GM21390 (cell line): ENCODE measurements around the gene ZNF148.

Source experiments
- ATAC-seq: cut with Tn5 transposase; IDR thresholded peaks from one replicate; pipeline ENCODE4 v1.9.1; 2021; ENCODE audit not compliant: unreplicated experiment

The ZNF148 gene

DNA sequence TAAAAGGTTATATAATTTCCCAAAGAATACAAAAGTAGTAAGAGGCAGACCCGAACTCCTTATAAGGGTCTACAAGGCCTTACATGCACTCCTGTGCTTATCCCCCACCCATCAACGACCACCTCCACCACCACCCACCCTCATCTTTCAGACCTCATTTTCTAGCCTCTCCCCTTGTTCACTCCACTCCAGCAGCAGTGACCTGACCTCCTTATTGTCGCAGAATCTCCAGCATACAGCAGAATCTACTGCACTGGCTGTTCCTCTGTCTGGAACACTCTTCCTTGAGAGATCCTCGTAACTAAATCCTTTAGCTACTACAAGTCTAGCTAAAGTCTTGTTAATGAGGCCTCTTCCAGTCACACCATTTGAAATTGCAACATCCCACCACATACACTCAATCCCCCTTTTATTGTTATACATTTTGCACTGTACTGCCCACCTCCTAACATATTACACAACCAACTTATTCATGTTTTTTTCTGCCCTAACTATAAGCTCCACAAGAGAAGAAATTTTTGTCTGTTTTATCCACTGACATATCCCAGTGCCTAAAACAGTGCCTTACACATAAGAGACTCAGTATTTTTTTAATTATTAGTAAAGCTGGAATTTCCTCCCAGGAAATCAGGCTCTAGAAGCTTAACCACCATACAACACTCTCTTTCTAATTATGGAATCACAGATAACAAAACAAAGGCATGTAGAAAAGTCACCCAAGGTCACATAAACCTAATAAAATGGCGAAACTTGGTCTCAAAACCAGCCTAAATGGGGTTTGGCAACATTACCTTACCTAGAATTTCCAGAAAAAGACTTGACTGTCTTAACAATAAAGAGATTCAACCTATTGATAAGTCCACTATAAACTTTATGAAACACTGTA lies 40.2 kb downstream of the ZNF148 start:
- ATAC-seq, result no peak

- no peak for ATAC-seq
Measured at GRCh38 chr3:125332504-125332903, 42.6 kb downstream of the ZNF148 start.

- ATAC-seq, result no peak
Measured at GRCh38 chr3:125331243-125331642, 43.9 kb downstream of the ZNF148 start.

GRCh38 chr3:125326957-125327356 lies 48.2 kb downstream of the ZNF148 start:
- ATAC-seq, result no peak

GRCh38 chr3:125325746-125326145 lies 49.4 kb downstream of the ZNF148 start:
- no peak for ATAC-seq

DNA sequence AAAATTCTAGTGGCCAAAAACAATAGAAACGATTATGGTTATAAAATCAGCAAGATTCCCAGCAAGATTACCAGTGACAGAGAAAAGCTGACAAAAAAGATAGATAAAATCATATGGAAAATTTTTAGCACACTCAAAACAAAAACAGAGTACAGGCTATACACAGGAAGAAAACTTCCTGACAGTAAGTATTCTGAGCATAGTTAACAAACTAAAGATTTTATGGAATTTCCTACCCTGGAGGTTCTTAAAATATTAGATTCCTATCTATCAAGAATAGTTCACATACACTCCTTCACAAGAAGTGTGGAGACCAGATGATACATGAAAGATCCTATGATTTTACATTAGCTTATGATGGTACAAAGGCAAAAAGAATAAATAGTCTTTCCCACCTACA lies 50.8 kb downstream of the ZNF148 start:
- ATAC-seq, result no peak

- ATAC-seq, result no peak
Measured at GRCh38 chr3:125322917-125323316, 52.2 kb downstream of the ZNF148 start.

- ATAC-seq, result no peak
Measured at GRCh38 chr3:125322166-125322565, 53.0 kb downstream of the ZNF148 start.

DNA sequence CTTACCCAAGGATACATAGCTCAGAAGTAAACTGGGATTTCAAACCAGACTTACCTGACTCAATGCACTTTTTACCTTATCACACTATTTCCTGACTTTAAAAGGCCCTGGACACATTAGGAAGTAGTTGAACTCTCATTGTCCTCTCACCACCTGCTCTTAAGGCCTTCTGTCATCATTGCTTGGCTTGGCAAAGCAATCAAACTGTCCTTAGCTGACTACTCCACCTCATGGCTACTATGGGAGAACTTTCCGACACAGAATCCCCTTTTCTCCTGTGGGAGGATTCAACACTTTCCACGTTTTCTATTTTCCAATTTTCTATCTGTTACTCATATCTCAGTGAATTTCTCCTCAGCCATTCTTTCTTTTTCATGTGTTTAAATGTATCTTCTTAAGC lies 55.4 kb downstream of the ZNF148 start:
- ATAC-seq, result no peak

DNA sequence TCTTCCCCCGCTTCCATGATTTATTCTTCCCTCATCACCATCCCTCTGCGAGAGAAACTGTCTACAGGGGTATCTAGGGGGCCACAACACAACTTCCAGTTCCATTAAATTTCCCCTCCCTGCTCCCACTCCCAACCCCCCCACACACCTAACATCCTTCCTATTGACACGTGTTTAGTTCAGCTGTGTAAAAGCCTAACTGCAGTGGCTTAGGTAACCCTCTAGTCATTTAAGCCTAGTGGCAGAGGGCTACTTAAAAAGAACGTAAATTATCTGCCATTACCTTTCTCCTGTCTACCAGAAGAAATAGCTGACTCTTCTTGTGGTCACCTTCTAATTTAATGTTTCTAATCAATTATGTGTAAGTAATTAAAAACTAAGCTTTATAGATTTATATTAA lies 56.3 kb downstream of the ZNF148 start:
- ATAC-seq, result no peak

- ATAC-seq, result no peak
Measured at GRCh38 chr3:125318167-125318865, 56.8 kb downstream of the ZNF148 start.

GRCh38 chr3:125317761-125318160 lies 57.4 kb downstream of the ZNF148 start:
- no peak for ATAC-seq

- ATAC-seq, result no peak
Measured at GRCh38 chr3:125316949-125317348, 58.2 kb downstream of the ZNF148 start.

DNA sequence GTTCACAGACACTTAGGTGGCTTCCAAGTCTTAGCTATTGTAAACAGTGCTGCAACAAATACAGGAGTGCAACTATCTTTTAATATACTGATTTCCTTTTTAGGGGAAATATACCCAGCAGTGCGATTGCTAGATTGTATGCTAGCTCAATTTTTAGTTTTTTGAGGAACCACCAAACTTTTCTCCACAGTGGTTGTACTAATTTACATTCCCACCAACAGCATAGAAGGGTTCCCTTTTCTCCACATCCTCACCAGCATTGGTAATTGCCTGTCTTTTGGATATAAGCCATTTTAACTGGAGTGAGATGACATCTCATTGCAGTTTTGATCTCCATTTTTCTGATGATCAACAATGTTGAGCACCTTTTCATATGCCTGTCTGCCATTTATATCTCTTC lies 58.9 kb downstream of the ZNF148 start:
- ATAC-seq, result no peak

DNA sequence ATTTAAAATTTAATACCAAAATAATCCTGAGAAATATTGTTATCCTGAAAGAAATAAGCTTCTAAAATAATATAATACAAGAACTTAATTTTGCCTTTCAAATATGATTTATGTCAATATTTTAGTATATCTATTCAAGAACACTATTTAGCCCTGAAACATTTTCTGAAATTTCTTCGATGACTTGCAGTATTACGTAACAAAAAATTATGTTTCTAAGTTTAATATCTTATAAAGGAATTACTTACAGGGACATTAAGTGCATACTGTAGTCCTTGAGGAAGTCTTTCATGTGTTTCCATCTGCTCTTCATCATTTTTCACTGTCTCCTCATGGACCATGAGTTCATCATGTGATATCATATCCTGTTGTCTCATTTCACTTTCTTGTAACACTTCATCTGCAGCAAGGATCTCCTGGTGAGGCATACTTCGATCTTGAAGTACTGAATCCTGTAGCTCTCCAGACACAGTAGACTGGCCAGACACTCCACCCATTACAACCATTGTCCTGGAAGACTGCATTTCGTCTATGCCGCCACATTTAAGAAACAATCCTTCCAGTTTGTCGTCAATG lies 62.0 kb downstream of the ZNF148 start:
- no peak for ATAC-seq

DNA sequence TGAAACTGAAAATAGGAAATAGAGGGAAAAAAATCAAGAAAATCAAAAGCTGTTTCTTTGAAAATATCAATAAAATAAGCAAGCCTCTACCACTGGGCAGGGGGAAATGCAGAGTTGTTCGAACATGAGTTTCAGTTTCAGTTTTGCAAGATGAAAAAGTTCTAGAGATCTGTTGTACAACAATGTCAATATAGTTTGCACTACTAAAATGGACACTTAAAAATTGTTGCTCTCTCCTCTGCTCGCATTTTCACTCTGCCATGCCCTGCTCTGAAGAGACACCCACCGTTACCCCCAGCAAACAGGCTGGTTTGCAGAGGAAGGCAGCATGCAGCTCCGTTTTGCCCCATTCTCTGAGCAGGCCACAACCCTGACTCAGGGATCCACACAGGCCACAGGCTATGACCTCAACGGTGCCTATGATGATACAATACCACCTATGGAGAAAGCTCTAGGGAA lies 64.5 kb downstream of the ZNF148 start:
- no peak for ATAC-seq

DNA sequence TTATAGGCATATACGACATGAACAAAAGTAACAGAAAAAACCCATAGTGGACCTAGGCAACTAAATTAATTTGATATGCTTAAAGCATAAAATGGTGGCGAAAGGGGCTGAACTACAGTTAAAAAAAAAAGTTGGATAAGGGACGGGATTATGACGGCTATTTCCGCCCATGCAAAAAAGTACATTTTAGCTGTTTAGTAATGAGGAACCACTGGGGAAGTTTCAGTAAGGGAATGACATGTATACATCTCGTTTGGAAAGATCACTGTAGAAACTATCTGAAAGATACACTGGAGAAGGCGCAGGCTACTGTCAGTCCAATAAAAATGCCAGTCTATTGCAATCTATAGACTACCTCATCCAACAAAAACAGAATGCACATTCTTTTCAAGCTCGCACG lies 65.6 kb downstream of the ZNF148 start:
- no peak for ATAC-seq

DNA sequence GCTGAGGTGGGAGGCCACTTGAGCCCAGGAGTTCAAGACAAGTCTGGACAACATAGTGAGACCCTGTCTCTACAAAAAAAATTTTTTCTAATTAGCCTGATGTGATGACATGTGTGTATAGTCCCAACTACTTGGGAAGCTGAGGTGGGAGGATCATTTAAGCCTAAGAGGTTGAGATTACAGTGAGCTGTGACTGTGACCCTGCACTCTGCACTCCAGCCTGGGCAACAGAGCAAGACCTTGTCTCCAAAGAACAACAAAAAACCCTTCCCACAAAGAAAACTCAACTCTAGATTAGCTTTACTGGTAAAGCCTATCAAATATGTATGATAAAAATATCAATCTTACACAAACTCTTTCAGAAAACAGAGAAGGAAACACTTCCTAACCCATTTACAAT lies 68.5 kb downstream of the ZNF148 start:
- ATAC-seq, result no peak

DNA sequence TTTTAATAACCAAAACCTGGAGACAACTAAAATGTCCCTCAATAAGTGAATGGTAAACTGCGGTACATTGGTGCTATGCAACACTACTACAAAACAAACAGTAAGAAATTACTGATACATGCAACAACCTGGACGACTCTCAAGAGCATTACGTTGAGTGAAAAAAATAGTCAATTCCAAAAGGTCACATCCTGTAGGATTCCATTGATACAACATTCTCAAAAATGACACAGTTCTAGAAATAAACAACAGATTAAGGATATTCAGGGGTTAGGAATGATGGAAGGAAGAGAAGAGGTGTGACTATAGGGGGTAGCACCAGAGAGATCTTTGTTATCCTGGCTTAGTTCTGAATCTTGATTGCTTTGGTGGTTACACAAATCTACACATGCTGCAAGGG lies 72.2 kb downstream of the ZNF148 start:
- no peak for ATAC-seq

DNA sequence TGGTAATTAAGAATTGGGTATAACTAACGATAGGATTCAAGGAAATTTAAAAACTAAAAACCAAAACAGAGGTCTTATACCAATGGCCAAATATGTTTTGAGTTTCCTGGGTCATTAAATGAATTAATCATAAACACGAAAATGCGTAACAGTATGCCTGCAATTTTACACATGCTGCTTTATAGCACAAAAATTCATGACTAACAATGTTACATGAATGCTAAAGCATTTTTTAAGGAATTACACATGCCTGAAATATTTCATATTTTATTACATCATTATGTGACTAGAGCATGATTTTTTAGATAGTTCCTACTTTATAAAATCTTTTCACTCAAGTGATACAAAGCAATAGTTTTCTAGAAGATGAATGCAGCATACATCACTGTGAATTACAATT lies 74.7 kb downstream of the ZNF148 start:
- ATAC-seq, result no peak

DNA sequence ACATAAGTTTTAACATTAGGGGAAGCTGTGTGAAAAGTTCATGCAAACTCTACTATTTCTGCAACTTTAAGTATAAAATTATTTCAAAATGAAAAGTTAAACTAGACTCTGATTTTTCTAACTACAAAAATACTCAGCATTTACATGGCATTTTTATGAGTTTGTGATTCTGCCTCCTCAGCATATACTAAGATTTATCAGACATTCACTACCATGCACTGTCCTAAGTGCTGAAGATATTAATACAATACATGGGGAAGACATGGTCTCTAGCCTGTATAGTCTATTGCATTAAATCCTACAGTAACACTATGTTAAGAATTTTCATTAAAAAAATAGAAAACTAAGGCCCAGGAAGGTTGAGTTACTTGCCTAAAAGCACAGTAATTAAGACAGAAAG lies 80.7 kb downstream of the ZNF148 start:
- no peak for ATAC-seq

DNA sequence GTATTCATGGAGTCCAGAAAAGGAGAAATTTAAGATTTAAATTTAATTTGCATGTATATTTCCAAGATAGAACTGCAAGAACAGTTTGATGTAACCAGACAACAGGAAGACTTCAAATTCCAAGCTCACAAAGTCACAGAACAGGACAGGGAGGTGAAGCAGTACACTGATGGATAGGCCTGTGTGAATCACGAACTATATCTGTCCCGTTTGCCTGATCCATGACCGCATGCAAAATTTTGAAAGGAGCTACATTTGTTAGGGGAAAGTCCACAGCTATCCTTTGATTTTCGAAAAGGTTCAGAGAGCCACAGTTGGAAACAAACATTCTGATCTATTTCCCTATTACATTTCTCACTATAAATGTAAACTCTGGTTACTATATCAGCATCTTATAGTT lies 83.1 kb downstream of the ZNF148 start:
- no peak for ATAC-seq
